DMS 273 (cell line): ENCODE measurements around the gene DTNB.

Source experiments
- DNase-seq: peaks from one replicate; lab custom pipeline; 2025; ENCODE audit not compliant: unreplicated experiment; lab: John Stamatoyannopoulos, UW

The DTNB gene

GRCh38 chr2:25473758-25474340, 199.5 kb downstream of the DTNB start:
- peak; percentile 87 for DNase-seq

- no peak for DNase-seq
Observed at GRCh38 chr2:25473131-25473530, 200.2 kb downstream of the DTNB start.

- no peak for DNase-seq
Observed at GRCh38 chr2:25470806-25471205, 202.6 kb downstream of the DTNB start.

GRCh38 chr2:25467743-25468142, 205.6 kb downstream of the DTNB start:
- DNase-seq: no peak

GRCh38 chr2:25462021-25462420, 211.4 kb downstream of the DTNB start:
- no peak for DNase-seq

GRCh38 chr2:25460261-25460905, 213.0 kb downstream of the DTNB start:
- DNase-seq: no peak

GRCh38 chr2:25454824-25455611, 218.4 kb downstream of the DTNB start:
- DNase-seq: no peak

GRCh38 chr2:25453199-25453905, 220.0 kb downstream of the DTNB start:
- DNase-seq: no peak

GRCh38 chr2:25448808-25449207, 224.6 kb downstream of the DTNB start:
- DNase-seq: no peak

GRCh38 chr2:25447018-25447417, 226.4 kb downstream of the DTNB start:
- DNase-seq: no peak

GRCh38 chr2:25446122-25446521, 227.3 kb downstream of the DTNB start:
- no peak for DNase-seq

GRCh38 chr2:25445464-25445863, 227.9 kb downstream of the DTNB start:
- DNase-seq: no peak

GRCh38 chr2:25444608-25445270, 228.6 kb downstream of the DTNB start:
- no peak for DNase-seq

GRCh38 chr2:25443766-25444165, 229.6 kb downstream of the DTNB start:
- no peak for DNase-seq

GRCh38 chr2:25441353-25441752, 232.0 kb downstream of the DTNB start:
- no peak for DNase-seq

- no peak for DNase-seq
Observed at GRCh38 chr2:25438793-25439192, 234.6 kb downstream of the DTNB start.

GRCh38 chr2:25437881-25438662, 235.3 kb downstream of the DTNB start:
- DNase-seq: no peak

GRCh38 chr2:25435421-25435820, 238.0 kb downstream of the DTNB start:
- no peak for DNase-seq

- no peak for DNase-seq
Observed at GRCh38 chr2:25431604-25432003, 241.8 kb downstream of the DTNB start.

- DNase-seq: no peak
Observed at GRCh38 chr2:25430556-25430955, 242.8 kb downstream of the DTNB start.
